NCI-H146 treated with DMSO at 0.1 percent for 48 hours (cell line): Measurements from ENCODE around the gene LRP1B.

ENCODE experiments used
- DNase-seq: peaks from one replicate; lab custom pipeline; 2025; ENCODE audit not compliant: unreplicated experiment; lab: John Stamatoyannopoulos, UW

Gene LRP1B

DNA sequence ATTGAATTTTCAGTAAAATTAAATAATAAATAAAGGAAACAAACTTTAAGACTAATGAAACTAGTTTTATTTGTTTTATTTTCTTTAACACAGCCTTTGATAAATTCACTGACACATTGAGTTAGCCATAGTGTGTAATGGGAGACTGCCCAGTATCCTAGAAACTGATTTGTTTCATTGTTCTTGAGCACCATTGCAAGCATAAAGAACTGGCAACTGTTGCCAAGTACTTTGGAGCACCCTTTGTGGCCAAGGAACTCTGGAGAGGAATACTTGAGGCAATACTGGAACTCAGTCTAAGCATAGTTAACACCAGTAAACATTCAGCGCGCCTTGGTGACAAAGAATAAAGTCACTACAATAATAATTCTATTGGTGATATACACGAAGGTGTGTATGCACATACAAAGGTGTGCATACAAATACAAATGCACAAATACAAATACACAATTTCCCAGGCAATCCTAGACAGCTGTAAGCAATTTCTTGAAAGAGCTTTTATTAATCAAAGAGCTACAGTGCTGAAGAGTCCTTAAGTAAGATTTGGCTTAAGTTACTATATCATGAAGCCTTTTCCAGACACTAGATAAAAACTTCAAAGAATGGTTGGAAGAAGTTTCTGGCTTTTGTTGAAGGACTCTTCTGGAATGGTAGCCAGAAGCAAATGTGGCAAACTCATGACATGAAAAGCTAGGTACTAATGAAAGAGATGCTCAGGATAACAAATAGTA, 1371.2 kb downstream of the LRP1B start:
- no peak for DNase-seq

DNA sequence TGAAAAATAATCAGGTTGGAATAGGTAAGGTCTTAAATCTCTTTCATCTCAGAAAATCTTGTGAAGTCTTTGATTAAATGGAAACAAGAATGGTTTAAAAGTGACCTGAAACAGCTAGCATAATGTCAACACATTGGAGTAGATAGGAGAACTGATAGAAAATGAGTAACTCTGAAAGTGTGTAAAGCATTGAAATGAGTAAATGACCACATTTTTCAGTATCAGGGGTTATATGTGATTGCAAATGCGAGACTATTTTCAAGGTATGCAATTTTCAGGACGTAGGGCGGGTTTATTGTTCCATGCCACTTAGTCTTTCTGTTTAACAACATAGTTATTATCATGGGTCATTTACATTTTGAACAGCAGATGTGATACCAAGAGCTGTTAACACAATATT, 1383.2 kb downstream of the LRP1B start:
- DNase-seq: no peak

DNA sequence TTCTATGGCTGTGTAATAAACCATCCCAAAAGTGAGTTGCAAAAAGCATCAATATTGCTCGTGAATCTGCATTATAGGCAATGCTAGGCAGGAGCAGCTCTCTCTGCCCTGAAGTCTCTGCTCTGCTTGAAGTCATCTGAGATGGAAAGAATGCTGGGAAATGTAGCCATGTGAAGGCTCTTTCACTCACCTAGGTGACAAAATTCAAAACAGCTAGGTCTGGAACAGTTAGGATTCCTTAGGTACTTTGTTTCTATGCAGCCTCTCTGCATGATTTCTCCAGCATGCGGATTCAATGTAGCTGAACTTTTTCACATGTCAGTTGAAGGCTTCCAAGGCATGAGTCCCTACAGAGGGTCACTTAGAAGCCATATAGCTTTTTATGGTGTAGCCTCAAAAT, 1383.7 kb downstream of the LRP1B start:
- DNase-seq: no peak

DNA sequence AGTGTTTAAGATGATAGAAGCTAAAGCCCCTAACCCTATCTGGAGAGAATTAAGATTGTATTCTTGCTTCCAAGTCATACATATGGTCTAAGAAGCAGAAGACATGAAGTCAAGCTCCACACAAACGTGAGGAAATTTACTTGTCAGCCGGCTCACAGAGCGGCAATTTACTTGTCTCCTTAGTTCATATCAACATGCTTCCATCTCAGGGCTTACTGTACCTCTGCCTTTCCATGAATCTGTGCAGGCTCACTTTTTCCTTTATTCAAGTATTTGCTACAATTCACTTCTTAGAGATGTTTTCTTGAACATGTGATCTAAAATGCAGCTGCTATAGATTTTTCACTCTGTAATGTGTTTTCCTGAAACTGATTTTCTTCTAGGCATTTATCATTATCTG, 1386.4 kb downstream of the LRP1B start:
- no peak for DNase-seq

DNA sequence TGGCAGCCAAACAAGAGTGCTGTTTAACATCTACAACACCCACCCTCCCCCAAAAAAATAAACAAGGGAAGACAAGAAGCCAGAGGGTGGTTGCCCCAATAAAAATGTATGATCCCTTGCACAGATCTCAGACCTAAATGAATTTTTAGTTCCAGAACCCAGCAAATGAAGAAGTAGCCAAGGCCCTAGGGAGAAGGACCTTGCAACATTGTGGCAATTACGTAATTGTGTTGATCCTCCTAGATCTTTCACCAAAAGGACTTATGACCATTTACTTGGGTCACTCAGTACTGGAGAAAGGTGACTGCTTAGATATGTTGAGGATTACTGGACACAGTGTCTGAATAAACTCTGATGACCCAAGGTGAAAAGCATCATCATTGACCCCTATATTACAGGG, 1393.8 kb downstream of the LRP1B start:
- no peak for DNase-seq

DNA sequence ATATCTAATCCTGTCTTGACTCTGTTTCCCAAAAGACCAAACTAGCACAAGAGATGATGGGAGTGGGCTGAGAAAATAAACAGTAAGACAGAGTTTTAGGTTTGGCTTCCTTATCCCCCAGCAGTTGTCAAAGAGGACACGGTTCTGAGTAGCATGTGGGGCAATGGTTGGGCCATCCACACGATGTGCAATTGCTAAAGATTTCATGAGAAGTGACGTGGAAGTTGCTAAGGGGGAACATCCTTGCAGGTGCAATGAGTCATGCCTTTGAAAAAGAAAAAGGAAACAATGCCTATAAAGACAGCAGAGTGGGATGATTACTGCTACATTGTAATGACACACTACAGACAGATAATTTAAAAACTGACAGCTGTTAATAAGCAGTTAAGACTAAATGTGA, 1395.8 kb downstream of the LRP1B start:
- DNase-seq: no peak

DNA sequence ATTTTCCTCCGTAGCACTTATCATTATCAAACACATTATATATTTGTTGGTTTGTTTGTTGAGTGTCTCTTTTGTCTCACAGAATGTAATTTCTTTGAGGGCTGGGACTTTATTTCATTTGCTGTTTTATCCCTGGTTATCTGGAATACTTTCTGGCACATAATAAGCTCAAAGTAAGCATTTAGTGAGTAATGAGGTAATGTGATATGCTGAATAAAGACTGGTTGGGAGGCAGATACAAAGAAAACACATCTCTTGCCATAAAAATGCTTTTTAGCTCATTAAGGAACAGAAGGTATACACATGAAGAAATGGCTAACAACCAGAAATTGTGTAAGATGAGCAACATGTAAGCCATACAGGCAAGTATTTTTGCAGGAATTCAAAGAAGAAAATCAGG, 1411.8 kb downstream of the LRP1B start:
- DNase-seq: no peak

DNA sequence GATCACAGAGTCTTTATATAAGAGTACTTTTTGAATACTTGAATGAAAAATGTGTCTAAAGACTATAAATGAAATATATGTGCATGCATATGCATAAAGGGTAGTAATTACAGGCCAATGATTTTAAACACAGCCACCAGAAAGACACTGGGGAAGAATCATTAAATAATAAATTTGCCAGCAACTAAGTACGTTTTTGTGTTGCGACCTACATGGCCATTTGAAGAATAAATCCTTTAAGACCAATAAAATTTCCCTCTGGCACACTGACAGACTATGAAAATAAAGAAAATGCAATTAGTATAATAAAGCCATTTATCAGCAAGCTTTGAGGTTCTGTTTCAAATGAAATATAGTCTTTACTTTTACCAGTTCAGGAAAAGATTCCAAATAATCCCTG, 1413.3 kb downstream of the LRP1B start:
- no peak for DNase-seq

DNA sequence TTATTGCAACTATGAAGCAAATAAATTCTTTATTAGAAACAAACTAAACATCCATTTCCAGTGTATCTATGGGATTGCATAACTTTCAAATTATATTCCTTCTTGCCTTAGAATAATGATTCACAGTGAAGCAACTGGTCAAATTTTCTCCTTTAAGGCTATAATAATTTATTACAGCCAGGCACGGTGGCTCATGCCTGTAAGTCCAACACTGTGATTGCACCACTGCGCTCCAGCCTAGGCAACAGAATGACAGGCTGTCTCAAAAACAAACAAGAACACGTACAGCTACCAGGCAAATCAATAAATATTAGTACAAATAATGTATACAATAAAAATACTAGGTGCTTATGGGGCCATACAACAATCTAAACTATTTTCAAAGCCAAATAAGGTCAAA, 1416.2 kb downstream of the LRP1B start:
- DNase-seq: no peak

DNA sequence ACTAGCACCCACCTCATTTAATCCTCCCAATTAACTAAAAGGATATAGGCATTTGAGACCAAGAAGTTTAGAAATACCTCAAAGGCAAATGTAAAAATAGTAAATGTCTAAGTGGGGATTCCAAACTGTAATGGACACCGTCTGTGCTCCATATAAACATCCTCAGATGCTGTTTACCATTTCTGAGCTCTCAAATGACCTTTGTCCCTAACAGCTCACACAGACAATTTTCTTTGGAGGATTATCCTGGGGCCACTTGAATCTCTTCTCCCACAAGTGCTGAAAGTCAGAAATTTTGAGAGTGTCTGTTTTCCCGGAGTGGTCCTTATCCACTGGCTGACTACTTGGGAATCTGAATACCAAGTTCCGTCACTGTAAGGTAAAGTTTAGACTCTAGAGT, 1418.9 kb downstream of the LRP1B start:
- no peak for DNase-seq

DNA sequence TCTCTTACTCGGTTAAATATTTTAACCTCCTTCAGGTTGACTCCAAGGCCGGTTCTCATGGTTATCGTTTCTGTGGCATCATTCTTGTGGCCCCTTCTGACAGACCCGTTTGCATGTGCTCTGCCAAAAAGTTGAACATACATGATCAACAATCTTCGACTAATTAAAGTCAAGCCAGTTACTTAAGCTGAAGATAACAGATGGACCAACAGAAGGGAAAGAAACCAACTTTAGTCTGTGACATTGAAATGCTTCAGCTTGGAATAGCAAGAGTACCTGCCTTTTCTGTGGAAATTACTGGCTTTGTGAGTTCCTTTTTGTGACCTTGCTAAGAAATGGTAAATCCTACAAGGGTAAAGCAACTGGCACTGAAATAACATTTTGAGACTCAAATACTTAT, 1429.1 kb downstream of the LRP1B start:
- no peak for DNase-seq

DNA sequence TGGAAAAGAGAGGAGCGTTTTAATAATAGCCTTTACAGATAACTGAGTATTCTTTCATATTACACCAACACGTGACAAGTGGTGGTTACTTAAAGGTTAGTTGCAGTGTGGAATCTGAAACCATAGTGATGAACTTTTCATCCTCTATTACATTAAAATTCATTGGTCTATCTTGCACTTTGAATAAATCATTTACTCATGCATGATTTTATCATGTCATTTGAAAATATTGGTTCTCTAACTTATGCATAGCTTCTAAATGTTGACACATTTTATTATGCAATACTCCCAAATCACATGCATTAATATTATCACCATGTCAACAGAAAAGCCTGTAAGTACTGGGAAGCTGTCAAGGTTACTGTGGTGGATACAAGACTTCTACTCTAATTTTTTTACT, 1432.2 kb downstream of the LRP1B start:
- no peak for DNase-seq

DNA sequence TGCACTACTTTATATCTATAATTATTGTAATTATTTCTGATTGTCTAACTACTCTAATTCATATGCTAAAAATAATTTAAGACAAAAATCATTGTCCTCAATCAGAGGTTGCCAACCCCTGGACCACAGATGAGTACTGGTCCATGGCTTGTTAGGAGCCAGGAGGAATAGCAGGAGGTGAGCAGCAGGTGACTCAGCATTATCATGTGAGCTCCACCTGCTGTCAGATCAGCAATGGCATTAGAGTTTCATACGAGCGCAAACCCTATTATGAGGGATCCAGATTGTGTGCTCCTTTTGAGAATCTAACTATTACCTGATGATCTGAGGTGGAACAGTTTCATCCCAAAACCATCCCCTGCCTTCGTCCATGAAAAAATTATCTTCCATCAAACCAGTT, 1434.4 kb downstream of the LRP1B start:
- no peak for DNase-seq

DNA sequence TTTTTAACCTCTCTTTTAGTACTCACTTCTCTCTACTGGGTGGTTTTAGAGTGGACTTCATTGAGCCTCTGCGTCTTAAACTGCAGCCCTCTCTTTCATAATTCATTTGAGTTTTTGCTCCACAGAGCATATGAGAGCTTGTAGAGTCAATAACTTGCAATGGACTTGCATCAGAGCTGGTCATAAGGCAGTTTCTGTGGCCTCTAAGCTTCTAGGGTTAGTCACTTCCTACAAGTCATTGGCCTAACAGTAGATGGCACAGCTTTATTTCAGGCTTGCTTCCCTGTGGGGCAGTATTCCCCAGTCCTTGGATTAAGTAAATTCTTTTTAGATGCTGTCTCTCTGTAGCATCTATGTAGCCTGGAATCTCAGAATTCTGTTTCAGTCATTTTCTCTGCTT, 1435.7 kb downstream of the LRP1B start:
- no peak for DNase-seq

DNA sequence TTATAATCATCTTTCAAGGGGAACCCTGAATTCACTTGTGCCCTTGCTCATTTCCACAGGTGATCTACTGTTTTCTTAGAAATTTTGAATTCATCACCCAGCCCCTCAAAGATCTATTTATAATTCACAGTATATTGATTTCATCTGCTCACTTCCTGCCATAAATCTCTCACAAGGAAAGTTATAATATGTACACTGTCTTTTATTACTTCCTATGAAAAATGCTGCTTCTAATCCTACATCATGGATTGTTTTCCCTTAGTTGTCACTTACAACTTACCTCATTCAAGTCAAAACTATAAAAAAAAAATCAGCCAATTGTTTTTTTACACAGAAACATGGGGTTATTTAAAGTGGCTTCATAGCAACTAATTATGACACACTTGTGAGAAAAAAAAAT, 1443.0 kb downstream of the LRP1B start:
- DNase-seq: no peak

DNA sequence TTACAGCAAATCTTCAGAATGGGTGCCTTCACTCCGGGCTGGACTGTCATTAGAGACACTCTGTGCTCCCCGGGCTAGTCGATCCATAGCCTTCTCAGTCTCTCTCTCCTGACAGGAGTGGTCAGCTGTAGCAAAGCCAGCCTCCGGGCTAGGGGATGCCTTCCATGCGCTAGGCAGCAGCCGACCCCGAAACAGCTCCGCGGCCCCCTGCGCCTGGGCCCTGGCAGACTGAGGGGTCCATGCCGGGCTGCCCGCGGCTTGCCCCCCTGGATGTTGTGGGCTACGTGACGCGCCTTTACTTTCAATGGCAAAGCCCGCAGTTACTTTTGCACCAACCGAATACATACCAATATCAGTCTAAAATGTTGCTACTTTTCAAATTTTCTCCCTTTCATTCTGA, 1447.2 kb downstream of the LRP1B start:
- no peak for DNase-seq

DNA sequence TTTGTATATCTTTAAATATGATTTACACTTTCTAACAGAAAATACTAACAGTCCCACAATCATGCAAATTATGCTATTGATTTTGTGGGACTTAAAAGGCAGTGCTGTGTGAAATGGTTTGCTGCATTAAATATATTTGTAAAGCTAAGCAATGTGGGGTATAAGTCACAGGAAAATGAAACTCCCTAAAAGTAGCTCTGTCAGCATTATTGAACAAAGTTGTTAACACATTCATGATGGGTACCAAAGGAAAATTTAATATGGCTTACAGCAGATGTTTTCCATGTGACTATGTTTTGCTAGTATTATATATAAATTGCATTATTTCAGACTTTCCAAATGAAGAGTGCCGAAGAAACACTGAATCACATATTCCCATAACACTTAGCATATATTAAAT, 1450.0 kb downstream of the LRP1B start:
- DNase-seq: no peak

DNA sequence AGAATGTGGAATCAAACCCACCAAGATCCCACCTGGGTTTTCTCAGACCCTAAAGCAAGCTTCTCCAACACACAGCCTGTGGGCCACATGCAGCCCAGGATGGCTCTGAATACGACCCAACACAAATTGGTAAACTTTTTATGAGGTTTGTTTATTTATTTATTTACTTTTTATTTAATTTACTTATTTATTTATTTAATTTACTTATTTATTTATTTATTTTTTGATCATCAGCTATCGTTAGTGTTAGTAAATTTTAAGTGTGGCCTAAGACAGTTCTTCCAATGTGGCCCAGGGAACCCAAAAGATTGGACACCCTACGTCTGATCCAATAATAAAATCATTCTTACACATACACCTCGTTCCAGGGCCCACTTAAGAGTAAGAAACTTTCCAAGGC, 1451.1 kb downstream of the LRP1B start:
- no peak for DNase-seq

DNA sequence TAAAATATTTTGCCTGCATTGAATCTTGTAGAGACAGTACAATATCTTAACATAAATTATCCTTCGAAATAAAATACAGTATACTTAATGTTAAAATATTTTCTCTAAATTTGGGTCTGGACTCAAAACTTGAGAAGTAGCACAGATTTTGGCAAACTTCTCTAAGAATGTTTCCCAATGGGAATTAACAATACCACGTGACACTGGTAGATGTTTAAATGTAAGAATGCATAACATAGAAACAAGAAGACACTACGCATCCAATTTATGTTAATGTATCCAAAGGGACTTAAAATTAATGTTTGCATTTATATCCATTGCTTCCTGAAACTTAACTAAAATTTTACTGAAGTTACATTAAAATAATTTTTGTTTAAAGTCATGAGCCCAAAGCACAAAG, 1460.9 kb downstream of the LRP1B start:
- DNase-seq: no peak

DNA sequence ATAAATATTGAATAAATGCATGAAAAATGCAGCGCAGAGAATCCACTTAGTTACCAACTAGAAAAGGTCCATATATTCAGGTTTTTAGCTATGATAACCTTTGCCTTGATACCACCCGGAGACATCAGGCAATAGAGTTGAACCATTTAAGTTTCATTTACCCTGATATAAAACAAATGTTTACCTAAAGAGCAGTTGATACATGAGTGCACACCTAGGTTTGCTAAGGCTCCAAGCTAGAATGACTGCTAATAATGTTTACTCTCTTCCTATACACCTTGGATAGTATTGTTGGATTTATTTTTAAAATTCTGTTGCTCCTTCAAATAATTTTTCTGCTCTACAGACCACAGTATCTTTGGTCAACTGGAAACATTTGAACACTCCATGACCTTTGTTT, 1463.6 kb downstream of the LRP1B start:
- no peak for DNase-seq

DNA sequence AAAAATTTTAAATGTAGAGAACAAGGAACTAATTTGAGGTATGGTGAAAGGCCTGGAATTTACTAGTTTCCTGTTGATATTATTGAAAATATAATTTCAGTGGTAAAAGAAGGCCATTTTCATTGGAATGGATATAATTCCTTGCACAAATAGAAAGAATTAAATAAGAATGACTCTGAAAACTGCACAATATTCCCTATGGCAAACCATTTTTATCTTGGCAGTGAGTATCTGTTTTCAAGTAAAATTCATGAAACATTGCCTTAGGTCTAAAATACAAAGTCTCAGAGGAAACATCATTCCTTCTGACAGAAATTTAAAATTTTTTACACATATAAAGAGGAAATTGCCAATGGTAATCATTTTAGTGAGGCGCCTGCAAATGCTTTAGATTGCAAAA, 1468.3 kb downstream of the LRP1B start:
- no peak for DNase-seq

DNA sequence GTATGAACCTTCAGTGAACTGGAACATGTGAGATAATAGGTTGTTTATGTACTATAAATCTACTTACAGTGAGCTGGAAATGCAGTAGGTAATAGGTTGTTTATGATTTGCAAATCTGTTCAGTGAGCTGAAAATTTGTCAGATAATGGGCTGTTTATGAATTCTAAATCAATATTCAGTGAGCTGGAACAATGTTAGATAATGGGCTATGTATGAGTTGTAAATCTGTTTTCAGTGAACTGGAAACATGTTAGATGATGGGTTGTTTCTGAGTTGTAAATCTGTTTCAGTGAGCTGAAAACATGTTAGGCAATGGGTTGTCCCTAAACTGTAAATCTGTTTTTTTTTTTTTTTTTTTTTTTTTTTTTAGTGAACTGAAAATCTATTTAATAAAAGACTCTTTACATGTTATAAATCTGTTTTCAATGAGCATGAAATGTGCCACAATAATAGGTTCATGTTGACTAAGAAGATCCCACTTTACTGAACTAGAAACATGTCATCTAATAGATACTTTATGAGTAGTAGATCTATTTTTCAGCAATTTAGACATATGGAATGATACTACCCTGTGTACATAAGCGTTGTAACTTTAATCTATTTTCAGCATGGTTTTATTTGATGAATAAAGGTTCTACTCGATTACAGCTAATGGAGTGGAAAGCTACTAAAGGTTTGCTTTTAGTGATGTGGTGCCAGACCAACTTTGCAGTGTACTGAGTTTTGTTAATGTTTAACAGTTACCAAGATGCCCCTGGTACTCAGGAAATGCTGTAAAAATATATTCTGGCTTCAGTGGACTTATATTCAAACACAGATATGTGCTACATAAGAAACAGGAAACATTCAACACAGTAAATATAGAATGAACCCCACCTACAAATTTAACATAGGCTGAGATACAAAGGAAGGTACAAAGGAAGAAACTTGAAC, 1471.8 kb downstream of the LRP1B start:
- DNase-seq: no peak

DNA sequence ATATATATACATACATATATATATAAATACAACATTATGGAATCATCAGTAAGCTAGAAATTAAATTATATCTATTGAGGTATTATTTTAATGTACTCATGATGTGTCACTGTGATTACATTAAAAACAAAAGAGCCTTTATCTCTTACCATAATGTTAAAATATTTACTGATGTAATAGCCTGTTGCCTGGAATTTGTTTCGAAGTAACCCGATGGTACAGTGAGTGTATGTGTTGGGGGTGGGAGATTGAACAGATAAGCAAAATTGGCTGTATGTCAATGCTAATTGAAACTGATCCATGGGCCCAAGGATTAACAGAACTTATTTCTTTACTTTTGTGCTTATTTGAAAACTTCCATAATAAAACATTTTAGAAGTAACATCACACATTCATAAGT, 1473.2 kb downstream of the LRP1B start:
- no peak for DNase-seq
